ENCODE measurements around the gene EIF4E. TPM values are rescaled to one million over a fixed set of nuclear protein-coding genes. Genes with fewer than 3 reads are reported as not detected.

EIF4E gene
- total RNA-seq, 6 experiments from 2014 or later: 117 to 147 (median 127) TPM

GRCh38 chr4:98958065-98958464 is 29.1 kb upstream of the EIF4E start:
- Mint-ChIP-seq H3K27ac (no peak overlapping the region), H3K36me3 (ENCODE audit: low read depth) (peaks cover 4% of the 10 kb centered on the region), H3K9me3 (no peaks in the 10 kb centered on the region), H3K27me3 (ENCODE audit: insufficient read depth) (no peaks in the 10 kb centered on the region), H3K4me1 (ENCODE audit: low read depth) (no peaks in the 10 kb centered on the region; the same call in 1 of the 2 replicates), H3K4me3 (no peak overlapping the region)
- no peak for TF ChIP-seq CTCF (IDR thresholded peaks at IDR 0.05)
- no peak for DNase-seq

GRCh38 chr4:98955229-98955628 is 26.3 kb upstream of the EIF4E start:
- H3K4me1 Mint-ChIP-seq (ENCODE audit: low read depth): no peaks in the 10 kb centered on the region
- H3K27me3 Mint-ChIP-seq (ENCODE audit: insufficient read depth): no peaks in the 10 kb centered on the region
- TF ChIP-seq CTCF (IDR thresholded peaks at IDR 0.05): no peak
- H3K9me3 Mint-ChIP-seq: no peaks in the 10 kb centered on the region
- H3K4me3 Mint-ChIP-seq: no peak overlapping the region
- DNase-seq: no peak
- peaks cover 4% of the 10 kb centered on the region for H3K36me3 Mint-ChIP-seq (ENCODE audit: low read depth)
- H3K27ac Mint-ChIP-seq: no peak overlapping the region

GRCh38 chr4:98951710-98952109 is 22.8 kb upstream of the EIF4E start:
- Mint-ChIP-seq H3K27ac (no peak overlapping the region), H3K27me3 (ENCODE audit: insufficient read depth) (no peaks in the 10 kb centered on the region), H3K4me3 (no peak overlapping the region), H3K9me3 (no peaks in the 10 kb centered on the region), H3K36me3 (ENCODE audit: low read depth) (peaks cover 4% of the 10 kb centered on the region), H3K4me1 (ENCODE audit: low read depth) (no peaks in the 10 kb centered on the region)
- DNase-seq: no peak
- TF ChIP-seq CTCF (IDR thresholded peaks at IDR 0.05): no peak

- no peaks in the 10 kb centered on the region for H3K9me3 Mint-ChIP-seq
- no peak for TF ChIP-seq CTCF (IDR thresholded peaks at IDR 0.05)
- H3K36me3 Mint-ChIP-seq (ENCODE audit: low read depth): peaks cover 2% of the 10 kb centered on the region
- no peak overlapping the region for H3K27ac Mint-ChIP-seq
- peak; percentile 22 for DNase-seq
- no peaks in the 10 kb centered on the region for H3K27me3 Mint-ChIP-seq (ENCODE audit: insufficient read depth)
- no peak overlapping the region for H3K4me3 Mint-ChIP-seq
- peaks cover 6% of the 10 kb centered on the region; the same call in 1 of the 2 replicates for H3K4me1 Mint-ChIP-seq (ENCODE audit: low read depth)
These were observed 22.0 kb upstream of the EIF4E start for GRCh38 chr4:98950925-98951324.

GRCh38 chr4:98946359-98946758 is 17.4 kb upstream of the EIF4E start:
- Mint-ChIP-seq H3K9me3 (no peaks in the 10 kb centered on the region; the same call in 1 of the 2 replicates), H3K4me3 (no peak overlapping the region), H3K36me3 (ENCODE audit: low read depth) (0 out of 2 replicates have a peak, but pooled peaks cover 6% of the 10 kb centered on the region), H3K27ac (no peak overlapping the region), H3K4me1 (ENCODE audit: low read depth) (peaks cover 17% of the 10 kb centered on the region), H3K27me3 (ENCODE audit: insufficient read depth) (no peaks in the 10 kb centered on the region)
- DNase-seq: no peak
- TF ChIP-seq CTCF (IDR thresholded peaks at IDR 0.05): no peak

Measured in HFFc6 (cell line).